K562 treated with DMSO at 1 percent for 12 hours (cell line): ENCODE measurements around the gene FTCDNL1. TPM values are rescaled to one million over a fixed set of nuclear protein-coding genes. Genes with fewer than 3 reads are reported as not detected.

Experiments
- total RNA-seq: library from RNA; unstranded; fragments of 300-600 nt; gene quantifications from 2 replicates; pipeline ENCODE4 v1.2.3, GENCODE V29; 2022; ENCODE audit not compliant: insufficient read depth

The FTCDNL1 gene
- total RNA-seq, result not detected in 2 replicates

GRCh38 chr2:199850718-199851500, at the start of gene FTCDNL1:
TSS of gene FTCDNL1 (minus strand) at chr2:199851192. CDS start at chr2:199848962, 2,230 bp downstream.

Other genes starting within 250 kb of the FTCDNL1 start
- 2.1 and 5.8 TPM in 2 replicates for gene C2orf69, start 60.1 kb upstream of the FTCDNL1 start, total RNA-seq
- gene TYW5, start 104.3 kb upstream of the FTCDNL1 start, total RNA-seq, result 0.69 and 2.6 TPM in 2 replicates
- 9.1 and 20.7 TPM in 2 replicates for gene MAIP1, start 104.4 kb upstream of the FTCDNL1 start, total RNA-seq